Ureter (tissue), 1 donor: Measurements from ENCODE around the gene KANTR. TPM values are rescaled to one million over a fixed set of nuclear protein-coding genes. Genes with fewer than 3 reads are reported as not detected.
"Not testable (repeated sequence)": the region's sequence is repeated elsewhere in the genome, so short reads cannot be mapped to it uniquely, and the experiment has no call there.

Experiments
- DNase-seq: peaks from one replicate; pipeline ENCODE4 v3.0.0-alpha.2; 2020; ENCODE audit warnings: low spot score
- total RNA-seq: library from RNA; stranded (reverse); gene quantifications from one replicate; pipeline ENCODE4 v1.2.4, GENCODE V29; 2023
- donor health status: DM: yes; HTN: yes; CAD: no.

The KANTR gene
- total RNA-seq, 1 donor from 2014 or later: 34.1 TPM

DNA sequence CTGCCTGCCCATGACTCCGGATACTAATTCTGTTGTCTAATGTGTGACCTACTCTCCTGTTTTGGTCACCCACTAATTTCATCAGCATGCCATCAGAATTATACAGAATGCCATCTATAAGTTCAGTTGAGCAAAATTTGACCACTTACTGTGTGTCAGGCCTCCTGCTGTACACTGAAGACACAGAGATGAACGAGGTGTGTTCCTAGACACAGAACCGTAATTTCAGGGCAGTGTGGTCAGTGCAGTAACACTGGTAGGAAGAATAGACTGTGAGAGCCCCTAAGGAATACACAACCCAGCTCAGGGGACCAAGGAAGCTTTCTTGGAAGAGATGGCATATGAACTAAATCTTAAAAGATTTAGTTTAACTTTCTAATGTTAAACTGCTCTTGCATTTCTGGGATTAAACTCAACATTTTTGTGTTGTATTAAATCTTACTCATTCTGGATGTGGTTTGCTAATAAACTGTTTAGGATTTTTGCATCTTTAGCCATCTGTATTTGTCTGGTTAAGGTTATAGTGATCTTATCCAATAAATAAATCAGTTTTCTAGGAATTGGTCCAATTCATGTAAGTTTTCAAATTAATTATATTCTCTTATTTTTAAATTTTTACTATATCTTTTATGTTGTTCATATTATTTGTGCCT, 34.3 kb downstream of the KANTR start:
- DNase-seq: no peak

GRCh38 chrX:53133400-53133799, 39.5 kb downstream of the KANTR start:
- DNase-seq: no peak

DNA sequence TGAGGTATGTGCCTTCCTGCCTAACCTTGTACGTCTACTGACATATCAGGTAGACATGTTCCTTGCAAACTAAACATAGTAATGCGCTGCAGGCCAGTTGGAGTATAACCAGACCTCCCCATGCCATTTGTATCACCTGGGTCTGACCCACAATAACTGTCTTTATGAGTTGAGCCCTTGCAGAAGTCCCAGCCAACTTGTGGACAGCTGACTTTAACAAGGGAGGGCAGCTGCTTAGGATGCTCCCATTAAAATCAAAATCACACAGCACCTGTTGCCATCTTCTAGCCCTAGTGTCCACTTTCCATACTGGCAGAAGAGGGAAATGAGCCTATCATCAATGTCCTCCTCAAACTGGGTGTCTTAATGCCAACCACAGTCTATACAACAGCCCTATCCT, 41.6 kb downstream of the KANTR start:
- DNase-seq: no peak

- no peak for DNase-seq
Observed at GRCh38 chrX:53153581-53153980, 59.6 kb downstream of the KANTR start.

DNA sequence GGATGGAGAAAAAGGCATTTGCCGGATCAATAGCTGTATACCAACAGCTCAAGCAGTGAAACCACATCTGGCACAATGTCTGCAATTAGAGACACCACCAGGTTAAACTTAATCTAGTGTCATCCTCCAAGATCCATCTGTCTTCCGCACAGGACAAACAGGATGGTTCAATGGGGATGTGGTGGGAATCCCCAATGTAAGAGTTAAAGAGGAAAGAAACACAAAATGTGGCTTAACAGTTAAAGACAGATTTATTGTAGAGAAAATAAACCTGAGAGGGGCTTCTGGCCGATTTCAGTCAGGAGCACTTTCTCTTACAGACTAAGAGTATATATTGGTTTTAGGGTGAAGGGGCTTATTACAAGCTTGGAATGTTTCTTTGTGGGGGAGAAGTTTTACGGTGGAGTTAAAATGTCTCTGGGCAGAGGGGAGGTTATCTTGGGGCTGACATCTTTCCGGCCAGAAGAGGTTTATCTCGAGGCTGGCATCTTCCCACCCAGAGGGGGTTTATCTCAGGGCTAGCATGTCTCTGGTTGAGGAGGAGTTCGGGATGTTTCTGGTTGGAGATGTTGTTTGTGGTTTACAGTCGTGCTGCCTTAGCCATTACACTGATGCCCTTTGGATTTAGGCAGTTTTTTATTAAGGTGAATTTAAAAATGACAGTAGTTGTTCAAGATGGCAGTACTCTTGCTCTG, 61.7 kb downstream of the KANTR start:
- DNase-seq: no peak

DNA sequence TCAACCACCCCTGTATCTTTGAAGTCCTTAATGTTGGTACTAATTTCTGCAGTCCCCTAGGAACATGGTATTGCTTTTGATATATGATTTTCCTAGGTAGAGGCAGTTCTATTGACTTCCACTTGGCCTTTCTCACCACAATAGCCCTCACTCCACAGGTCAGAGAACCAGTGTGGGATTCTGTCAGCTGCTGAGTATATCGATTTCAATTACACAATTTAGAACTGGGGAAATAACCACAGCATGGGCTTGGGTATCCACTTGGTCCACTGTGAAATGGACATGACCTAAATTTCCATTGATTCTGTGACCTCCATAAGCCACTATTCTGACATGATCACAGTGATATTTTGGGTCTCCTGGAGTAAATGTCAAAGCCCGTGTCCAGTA, 62.3 kb downstream of the KANTR start:
- DNase-seq: no peak

DNA sequence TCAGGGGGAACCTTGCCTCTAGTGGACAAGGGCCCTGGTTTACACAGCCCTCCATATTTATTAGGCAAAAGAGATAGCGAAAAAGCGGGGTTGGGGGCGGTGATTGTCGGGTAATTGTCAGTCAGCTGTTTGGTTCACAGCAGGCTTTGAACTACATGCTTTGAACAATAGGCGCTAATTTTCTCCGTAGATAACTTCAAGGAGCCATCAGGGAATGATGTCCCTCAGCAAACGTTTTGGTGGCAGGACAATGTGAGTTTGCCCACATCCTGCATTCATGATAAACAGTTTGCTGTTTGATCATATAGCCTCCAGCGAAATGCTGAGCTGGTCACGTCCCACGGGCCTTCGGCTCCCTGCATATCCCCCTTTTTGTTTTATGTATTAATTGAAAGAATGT, 65.2 kb downstream of the KANTR start:
- no peak for DNase-seq

DNA sequence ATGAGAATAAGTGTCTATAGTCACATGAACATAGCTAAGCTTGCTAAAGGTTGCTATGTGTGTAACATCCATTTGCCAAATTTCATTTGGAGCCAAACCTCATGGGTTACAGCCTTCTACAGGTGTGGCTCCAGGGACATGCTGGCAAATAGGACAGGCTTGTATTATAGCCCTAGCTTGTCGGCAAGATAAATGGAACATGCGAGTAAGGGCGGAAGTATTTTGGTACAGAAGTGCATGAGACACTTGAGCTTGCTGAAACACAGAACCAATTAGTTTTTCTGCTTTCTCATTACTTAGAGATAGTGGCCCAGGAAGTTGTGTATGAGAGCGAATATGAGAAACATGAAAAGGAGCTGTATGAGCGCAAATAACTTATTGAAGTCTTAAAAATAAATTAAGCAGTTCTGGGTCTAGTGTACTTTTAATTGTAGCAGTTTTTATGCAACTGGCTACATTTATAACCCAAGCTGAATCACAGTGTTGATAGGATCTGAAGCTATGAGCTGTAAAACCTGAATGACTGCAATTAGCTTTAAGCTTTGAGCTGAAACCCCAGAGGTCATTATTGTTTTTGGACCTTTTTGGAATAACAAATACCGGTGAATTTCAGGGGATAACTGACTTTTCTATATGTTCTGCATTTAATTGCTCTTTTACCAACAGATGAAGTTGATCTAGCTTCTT, 66.5 kb downstream of the KANTR start:
- DNase-seq: no peak

GRCh38 chrX:53163436-53163835, 69.5 kb downstream of the KANTR start:
- no peak for DNase-seq

DNA sequence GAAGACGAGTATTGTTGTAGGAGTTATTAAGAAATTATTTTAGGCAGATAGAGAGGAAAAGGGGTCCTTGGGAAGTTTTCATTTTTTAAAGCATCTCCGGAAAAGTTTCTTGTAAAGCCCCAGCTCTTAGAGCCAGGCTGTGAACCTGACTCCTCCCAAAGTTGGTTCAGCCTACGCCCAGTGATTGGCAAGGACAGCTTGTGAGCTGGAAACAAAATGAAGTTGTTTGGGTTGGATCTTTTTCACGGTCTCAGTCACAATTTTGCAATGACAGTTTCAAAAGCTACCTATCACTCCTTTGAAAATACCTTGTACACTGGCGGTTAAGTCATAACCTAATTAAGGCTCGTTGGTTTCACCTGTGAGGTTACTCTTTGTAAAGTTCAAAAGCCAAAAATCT, 70.6 kb downstream of the KANTR start:
- not testable (repeated sequence) for DNase-seq

- no peak for DNase-seq
Observed at GRCh38 chrX:53166103-53166502, 72.2 kb downstream of the KANTR start.

DNA sequence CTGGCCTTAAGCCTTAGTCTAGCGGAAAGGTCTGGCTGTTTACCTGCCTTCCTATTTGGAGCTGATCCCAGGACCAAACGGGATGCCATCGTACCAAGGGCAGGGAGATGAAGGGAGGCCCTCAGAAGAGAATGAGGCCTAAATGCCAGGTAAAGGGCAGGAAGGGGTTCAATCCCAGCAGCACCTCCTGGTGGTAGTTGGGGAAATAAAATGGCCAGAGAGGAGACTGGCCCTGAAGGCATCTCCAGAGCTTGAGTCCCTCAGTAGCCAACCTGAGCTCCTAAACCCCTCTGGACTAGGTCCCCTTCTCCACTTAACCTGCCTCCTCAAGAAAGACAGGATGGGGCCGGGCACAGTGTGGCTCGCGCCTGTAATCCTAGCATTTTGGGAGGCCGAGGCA, 77.4 kb downstream of the KANTR start:
- no peak for DNase-seq

Other genes starting within 250 kb of the KANTR start
- not detected for gene XAGE3, start 226.1 kb upstream of the KANTR start, total RNA-seq
- 34.3 TPM for gene FAM156B, start 196.8 kb upstream of the KANTR start, total RNA-seq
- gene FAM156A, start 135.6 kb upstream of the KANTR start, total RNA-seq: 34.0 TPM
- 7.6 TPM for gene GPR173, start 45.4 kb upstream of the KANTR start, total RNA-seq
- 74.8 TPM for gene TSPYL2, start 11.8 kb upstream of the KANTR start, total RNA-seq
- 163 TPM for gene KDM5C, start 131.1 kb downstream of the KANTR start, total RNA-seq
- 31.7 TPM for gene IQSEC2, start 187.4 kb downstream of the KANTR start, total RNA-seq